ENCODE measurements around the gene MYO7A.

MYO7A gene

GRCh38 chr11:77187776-77188632 is 60.0 kb downstream of the MYO7A start:
- DNase-seq, result peak; percentile 74

GRCh38 chr11:77188633-77189491 is 60.8 kb downstream of the MYO7A start:
- no peak for DNase-seq

- DNase-seq, result no peak
Observed at GRCh38 chr11:77189588-77190210, 61.7 kb downstream of the MYO7A start.

- no peak for DNase-seq
Observed at GRCh38 chr11:77190331-77191075, 62.5 kb downstream of the MYO7A start.

- no peak for DNase-seq
Observed at GRCh38 chr11:77191429-77191822, 63.4 kb downstream of the MYO7A start.

GRCh38 chr11:77191823-77192495 is 63.9 kb downstream of the MYO7A start:
- no peak for DNase-seq

GRCh38 chr11:77193167-77193566 is 65.1 kb downstream of the MYO7A start:
- no peak for DNase-seq

GRCh38 chr11:77193911-77194830 is 66.1 kb downstream of the MYO7A start:
- peak; percentile 23 for DNase-seq

GRCh38 chr11:77195071-77195755 is 67.2 kb downstream of the MYO7A start:
- no peak for DNase-seq

- DNase-seq, result no peak
Observed at GRCh38 chr11:77196961-77197360, 68.9 kb downstream of the MYO7A start.

- DNase-seq, result no peak
Observed at GRCh38 chr11:77197626-77198320, 69.7 kb downstream of the MYO7A start.

GRCh38 chr11:77198440-77198849 is 70.4 kb downstream of the MYO7A start:
- DNase-seq, result peak; percentile 30

- no peak for DNase-seq
Observed at GRCh38 chr11:77199137-77199745, 71.2 kb downstream of the MYO7A start.

GRCh38 chr11:77200351-77201268 is 72.6 kb downstream of the MYO7A start:
- DNase-seq, result no peak

GRCh38 chr11:77201370-77201769 is 73.3 kb downstream of the MYO7A start:
- DNase-seq, result no peak

- no peak for DNase-seq
Observed at GRCh38 chr11:77201991-77202841, 74.2 kb downstream of the MYO7A start.

Measured in GDM1 (cell line).